Measurements from ENCODE around the gene SMIM21. TPM values are rescaled to one million over a fixed set of nuclear protein-coding genes. Genes with fewer than 3 reads are reported as not detected.

SMIM21 gene
- total and polyA plus RNA-seq, 2 experiments from 2014 or later: not detected

DNA sequence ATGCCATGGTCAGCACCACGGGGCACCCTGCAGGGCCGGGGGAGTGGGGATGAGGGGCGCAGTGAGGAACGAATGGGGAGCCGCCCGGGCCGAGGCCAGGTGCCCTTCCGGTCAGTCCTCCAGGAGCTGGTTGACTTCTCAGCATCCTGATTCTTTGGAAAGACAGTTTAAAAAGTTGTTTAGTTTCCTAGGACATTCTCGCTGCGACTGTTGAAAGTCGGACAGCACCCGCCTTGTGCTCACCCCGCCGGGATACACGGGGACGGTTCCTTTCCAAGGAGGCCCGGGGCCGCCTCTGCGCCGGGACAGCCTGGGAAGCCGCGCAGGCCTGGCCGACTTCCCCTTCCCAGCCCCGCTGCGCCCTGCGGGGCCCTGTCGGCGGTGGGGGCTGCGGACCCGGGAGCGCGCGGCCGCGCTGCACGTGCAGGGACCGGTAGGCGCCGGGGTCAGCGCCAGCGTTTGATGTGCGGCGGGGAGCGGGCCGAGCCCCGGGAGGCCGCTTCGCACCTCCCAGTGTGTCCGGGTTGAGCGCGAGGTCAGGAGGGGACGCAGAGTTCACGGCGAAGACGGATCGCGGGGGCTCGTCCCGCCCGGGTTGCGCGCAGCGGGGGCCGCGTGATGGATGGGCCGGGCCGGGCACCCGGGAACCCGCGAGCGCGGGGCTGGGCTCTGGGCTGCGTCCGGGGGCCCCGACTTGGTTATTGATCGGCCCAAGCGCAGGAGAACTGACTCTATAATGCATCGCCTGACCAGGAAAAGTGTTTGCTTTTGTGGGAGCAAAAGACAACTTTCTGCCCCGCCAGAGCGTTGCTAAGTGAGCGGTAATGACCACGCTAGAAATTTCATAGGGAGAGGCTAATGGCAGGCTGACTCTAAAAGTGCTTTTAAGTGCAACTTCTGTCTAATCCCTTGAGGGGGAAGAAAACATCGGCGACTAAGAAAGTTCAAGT, 28.0 kb upstream of the SMIM21 start:
- H3K27me3 ChIP-seq (replicated peaks; ENCODE audit: insufficient read depth): no peaks in the 10 kb centered on the region
- H3K4me3 ChIP-seq: peak overlapping the region; percentile 72
- peak overlapping the region; percentile 92 for H3K4me2 ChIP-seq (ENCODE audit: unreplicated experiment)
- no peaks in the 10 kb centered on the region for H3K79me2 ChIP-seq (ENCODE audit: insufficient read depth)
- H4K20me1 ChIP-seq (ENCODE audit: insufficient read depth): no peaks in the 10 kb centered on the region
- WGBS, 2 experiments (ENCODE audit: low coverage in 1 of 2, low lambda C conversion rate in 2 of 2, missing lambda C conversion rate in 2 of 2): 10 to 19% methylated on average over 70 to 78 of the region's 84 CpGs
- H3K9me2 ChIP-seq (ENCODE audit: insufficient read depth): no peaks in the 10 kb centered on the region
- no peaks in the 10 kb centered on the region for H3F3A ChIP-seq (ENCODE audit: insufficient read depth)
- TF ChIP-seq EZH2 (IDR thresholded peaks at IDR 0.05; ENCODE audit: insufficient read depth, poor library complexity, severe bottlenecking): peak; percentile 31
- no peak for TF ChIP-seq EZH2phosphoT487 (IDR thresholded peaks at IDR 0.05; ENCODE audit: insufficient read depth, low read depth)
- no peaks in the 10 kb centered on the region for H3K9me3 ChIP-seq (ENCODE audit: low read depth)
- 0 out of 2 replicates have a peak, but pooled peaks cover 4% of the 10 kb centered on the region for H3K4me1 ChIP-seq (ENCODE audit: insufficient read depth)
- H3K9ac ChIP-seq: peak overlapping the region; percentile 58
- H3K36me3 ChIP-seq (ENCODE audit: low read depth): no peaks in the 10 kb centered on the region
- peak; percentile 51 for DNase-seq
- in situ Hi-C loops (cut with MboI): no loop called here
- H3K27ac ChIP-seq: no peak overlapping the region
- H2AFZ ChIP-seq: peak overlapping the region; percentile 82

DNA sequence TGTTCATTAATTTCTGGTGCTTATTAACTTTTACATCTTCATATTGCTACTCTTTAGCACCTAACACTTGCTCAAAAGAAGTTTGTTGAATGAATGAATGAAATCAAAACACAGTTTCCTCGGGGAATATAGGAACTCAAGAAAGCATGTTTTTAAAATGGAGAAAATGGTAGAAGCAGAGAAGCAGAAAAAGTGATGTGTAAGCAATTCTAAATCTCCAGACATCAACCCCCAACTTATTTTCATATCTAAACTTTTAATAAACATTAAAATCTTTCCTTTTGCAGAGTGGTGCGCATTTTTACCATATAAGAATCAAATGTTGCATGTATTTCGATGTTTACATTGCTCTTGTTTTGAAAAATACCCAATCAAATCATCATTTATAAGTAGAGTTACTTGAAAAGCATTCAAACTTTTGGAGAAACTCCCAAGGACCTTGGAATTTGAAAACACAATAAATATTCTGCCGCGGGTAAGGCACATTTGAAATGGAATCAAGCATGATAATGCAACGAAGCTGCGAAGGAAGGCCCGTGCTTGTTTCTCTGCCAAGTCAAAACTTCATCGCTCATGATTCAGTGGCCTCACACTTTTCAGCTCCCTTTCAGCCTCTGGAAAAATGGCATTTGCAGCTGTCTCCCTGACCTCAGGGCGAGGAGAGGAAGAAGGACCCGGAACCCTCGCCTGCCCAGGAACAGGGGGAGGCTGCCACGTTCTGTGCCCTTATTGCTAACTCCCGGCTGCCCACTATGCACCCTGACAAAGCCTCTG, 26.7 kb upstream of the SMIM21 start:
- in situ Hi-C loops (cut with MboI): no loop called here
- no peak overlapping the region for H2AFZ ChIP-seq

GRCh38 chr18:75450906-75451305, 23.4 kb upstream of the SMIM21 start:
- no peaks in the 10 kb centered on the region for H3K9me2 ChIP-seq (ENCODE audit: insufficient read depth)
- H3K4me1 ChIP-seq (ENCODE audit: insufficient read depth): 0 out of 2 replicates have a peak, but pooled peaks cover under 1% of the 10 kb centered on the region
- H3K36me3 ChIP-seq (ENCODE audit: low read depth): no peaks in the 10 kb centered on the region
- H3K79me2 ChIP-seq (ENCODE audit: insufficient read depth): no peaks in the 10 kb centered on the region
- H3K27me3 ChIP-seq (replicated peaks; ENCODE audit: insufficient read depth): 0 out of 2 replicates have a peak, but pooled peaks cover 4% of the 10 kb centered on the region
- H4K20me1 ChIP-seq (ENCODE audit: insufficient read depth): no peaks in the 10 kb centered on the region
- no peak for DNase-seq
- H3F3A ChIP-seq (ENCODE audit: insufficient read depth): no peaks in the 10 kb centered on the region
- H3K9me3 ChIP-seq (ENCODE audit: low read depth): no peaks in the 10 kb centered on the region
- in situ Hi-C loops (cut with MboI): no loop called here
- no peak overlapping the region for H3K9ac ChIP-seq
- TF ChIP-seq EZH2 (IDR thresholded peaks at IDR 0.05; ENCODE audit: insufficient read depth, poor library complexity, severe bottlenecking) (no peak), EZH2phosphoT487 (IDR thresholded peaks at IDR 0.05; ENCODE audit: insufficient read depth, low read depth) (no peak)
- H3K4me3 ChIP-seq: no peak overlapping the region
- no peak overlapping the region for H2AFZ ChIP-seq
- no peak overlapping the region for H3K4me2 ChIP-seq (ENCODE audit: unreplicated experiment)
- H3K27ac ChIP-seq: no peak overlapping the region
- WGBS, 2 experiments (ENCODE audit: low coverage in 1 of 2, low lambda C conversion rate in 2 of 2, missing lambda C conversion rate in 2 of 2): 30 to 33% methylated on average over 3 of the region's 3 CpGs

More for the DNA sequence above, 26.7 kb upstream of the SMIM21 start:
- 0 out of 2 replicates have a peak, but pooled peaks cover 4% of the 10 kb centered on the region for H3K4me1 ChIP-seq (ENCODE audit: insufficient read depth)
- H4K20me1 ChIP-seq (ENCODE audit: insufficient read depth): no peaks in the 10 kb centered on the region
- no peak overlapping the region for H3K27ac ChIP-seq
- H3K36me3 ChIP-seq (ENCODE audit: low read depth): no peaks in the 10 kb centered on the region
- H3K79me2 ChIP-seq (ENCODE audit: insufficient read depth): no peaks in the 10 kb centered on the region
- no peak for DNase-seq
- TF ChIP-seq EZH2 (IDR thresholded peaks at IDR 0.05; ENCODE audit: insufficient read depth, poor library complexity, severe bottlenecking) (no peak), EZH2phosphoT487 (IDR thresholded peaks at IDR 0.05; ENCODE audit: insufficient read depth, low read depth) (no peak)
- no peak overlapping the region for H3K4me2 ChIP-seq (ENCODE audit: unreplicated experiment)
- H3K9me3 ChIP-seq (ENCODE audit: low read depth): no peaks in the 10 kb centered on the region
- H3K9ac ChIP-seq: no peak overlapping the region
- H3K27me3 ChIP-seq (replicated peaks; ENCODE audit: insufficient read depth): 0 out of 2 replicates have a peak, but pooled peaks cover 3% of the 10 kb centered on the region
- H3F3A ChIP-seq (ENCODE audit: insufficient read depth): no peaks in the 10 kb centered on the region
- no peaks in the 10 kb centered on the region for H3K9me2 ChIP-seq (ENCODE audit: insufficient read depth)
- H3K4me3 ChIP-seq: no peak overlapping the region
- 93 to 97% methylated on average over 14 of the region's 14 CpGs for WGBS, 2 experiments (ENCODE audit: low coverage in 1 of 2, low lambda C conversion rate in 2 of 2, missing lambda C conversion rate in 2 of 2)

GRCh38 chr18:75441896-75442295, 14.4 kb upstream of the SMIM21 start:
- Histone ChIP-seq H3K36me3 (ENCODE audit: low read depth) (no peaks in the 10 kb centered on the region), H3K9ac (no peak overlapping the region), H3K27ac (0 out of 2 replicates have a peak overlapping the region, but pooled peaks have one; percentile 17), H3F3A (ENCODE audit: insufficient read depth) (peaks cover 6% of the 10 kb centered on the region; the same call in 1 of the 2 replicates), H4K20me1 (ENCODE audit: insufficient read depth) (no peaks in the 10 kb centered on the region), H3K9me3 (ENCODE audit: low read depth) (no peaks in the 10 kb centered on the region), H3K4me1 (ENCODE audit: insufficient read depth) (peaks cover 13% of the 10 kb centered on the region), H3K4me3 (no peak overlapping the region), H2AFZ (peak overlapping the region; percentile 24; the same call in 1 of the 2 replicates), H3K4me2 (ENCODE audit: unreplicated experiment) (no peak overlapping the region), H3K79me2 (ENCODE audit: insufficient read depth) (no peaks in the 10 kb centered on the region), H3K27me3 (replicated peaks; ENCODE audit: insufficient read depth) (no peaks in the 10 kb centered on the region), H3K9me2 (ENCODE audit: insufficient read depth) (no peaks in the 10 kb centered on the region)
- WGBS, 2 experiments (ENCODE audit: low coverage in 1 of 2, low lambda C conversion rate in 2 of 2, missing lambda C conversion rate in 2 of 2): 31 to 33% methylated on average over 5 of the region's 5 CpGs
- peak; percentile 23 for DNase-seq
- TF ChIP-seq EZH2phosphoT487 (IDR thresholded peaks at IDR 0.05; ENCODE audit: insufficient read depth, low read depth): no peak
- TF ChIP-seq EZH2 (IDR thresholded peaks at IDR 0.05; ENCODE audit: insufficient read depth, poor library complexity, severe bottlenecking): no peak
- in situ Hi-C loops (cut with MboI): no loop called here

Data from GM23248 (cell line).